ENCODE measurements around the gene NRXN3.

DNA sequence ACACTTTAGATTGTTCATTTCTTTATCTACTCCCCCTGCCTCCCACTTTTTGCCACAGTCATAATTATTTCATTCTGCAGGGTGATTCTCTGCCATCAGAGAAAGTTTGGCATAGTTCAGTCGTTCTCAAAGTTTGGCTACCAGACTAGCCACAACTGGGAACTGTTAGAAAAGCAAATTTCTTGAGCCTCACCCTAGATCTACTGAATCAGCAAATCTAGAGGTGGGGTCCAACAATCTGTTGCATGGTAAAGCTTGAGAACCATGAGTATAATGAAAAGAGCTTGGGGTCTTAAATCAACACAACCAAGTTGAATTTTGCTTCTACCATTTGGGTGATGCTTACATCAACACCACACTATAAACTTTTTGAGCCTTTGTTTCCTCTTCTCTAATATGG is 172.7 kb downstream of the NRXN3 start:
- TF ChIP-seq, protein P1, sequence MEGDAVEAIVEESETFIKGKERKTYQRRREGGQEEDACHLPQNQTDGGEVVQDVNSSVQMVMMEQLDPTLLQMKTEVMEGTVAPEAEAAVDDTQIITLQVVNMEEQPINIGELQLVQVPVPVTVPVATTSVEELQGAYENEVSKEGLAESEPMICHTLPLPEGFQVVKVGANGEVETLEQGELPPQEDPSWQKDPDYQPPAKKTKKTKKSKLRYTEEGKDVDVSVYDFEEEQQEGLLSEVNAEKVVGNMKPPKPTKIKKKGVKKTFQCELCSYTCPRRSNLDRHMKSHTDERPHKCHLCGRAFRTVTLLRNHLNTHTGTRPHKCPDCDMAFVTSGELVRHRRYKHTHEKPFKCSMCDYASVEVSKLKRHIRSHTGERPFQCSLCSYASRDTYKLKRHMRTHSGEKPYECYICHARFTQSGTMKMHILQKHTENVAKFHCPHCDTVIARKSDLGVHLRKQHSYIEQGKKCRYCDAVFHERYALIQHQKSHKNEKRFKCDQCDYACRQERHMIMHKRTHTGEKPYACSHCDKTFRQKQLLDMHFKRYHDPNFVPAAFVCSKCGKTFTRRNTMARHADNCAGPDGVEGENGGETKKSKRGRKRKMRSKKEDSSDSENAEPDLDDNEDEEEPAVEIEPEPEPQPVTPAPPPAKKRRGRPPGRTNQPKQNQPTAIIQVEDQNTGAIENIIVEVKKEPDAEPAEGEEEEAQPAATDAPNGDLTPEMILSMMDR (conservative IDR thresholded peaks at IDR 0.05; ENCODE audit: low read length): no peak
- TF ChIP-seq EZH2phosphoT487 (IDR thresholded peaks at IDR 0.05; ENCODE audit: borderline replicate concordance, low read depth, low read length): no peak
